Stimulated activated CD8-positive, alpha-beta memory T cell treated with anti-CD3 and anti-CD28 coated beads, Interleukin-7, amount 100 ng/mL, for 1 hour (primary cell): ENCODE results near the gene SLC43A3.

Experiments used
- DNase-seq, 2 donors: peaks; one replicate each; pipeline ENCODE4 v3.0.0-alpha.2; 2020; ENCODE audit warnings: low read depth in 2 of 2

SLC43A3 gene

DNA sequence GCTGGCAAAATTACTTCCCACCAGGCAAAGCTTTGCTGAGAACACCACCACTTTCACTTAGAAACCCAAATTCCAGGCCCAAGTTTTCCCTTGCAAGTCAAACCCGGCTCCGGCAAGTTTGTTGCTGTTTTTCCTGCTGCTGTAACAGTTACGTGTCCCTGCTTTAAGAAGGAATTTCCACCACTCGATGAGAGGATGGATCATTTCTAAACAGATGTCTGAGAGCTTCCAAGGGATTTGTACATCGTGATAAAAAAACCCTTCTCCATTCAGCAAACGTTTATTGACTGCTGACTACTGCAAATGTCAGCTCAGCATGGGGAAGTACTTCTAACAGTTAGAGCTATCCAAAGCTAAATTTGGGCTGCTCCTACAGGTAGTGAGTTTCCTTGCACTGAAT, 69.1 kb downstream of the SLC43A3 start:
- no peak for DNase-seq

DNA sequence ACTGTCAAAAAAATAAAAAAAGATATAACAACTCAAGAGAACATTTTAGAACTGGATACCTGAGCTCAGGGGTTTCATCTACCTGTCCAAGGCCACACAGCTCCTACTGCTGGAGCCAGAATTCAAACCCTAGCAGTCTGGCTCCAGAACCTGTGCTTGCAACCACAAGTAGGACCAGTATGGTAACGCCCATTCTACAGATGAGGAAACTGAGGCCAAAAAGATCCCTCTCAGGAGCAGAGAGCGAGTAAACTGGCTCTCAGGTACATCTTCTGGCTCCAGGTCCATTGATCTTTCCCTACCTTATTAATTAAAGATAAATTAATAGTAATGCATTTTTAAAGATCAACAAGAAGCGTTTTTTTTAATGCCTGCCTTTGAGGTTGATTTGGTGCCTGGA, 69.6 kb downstream of the SLC43A3 start:
- DNase-seq: no peak
